Measurements from ENCODE around the gene SPACA4. TPM values are rescaled to one million over a fixed set of nuclear protein-coding genes. Genes with fewer than 3 reads are reported as not detected.

SPACA4 gene
- polyA plus RNA-seq, 2 of the 4 experiments (the other 2 are of a cell fraction) = 0.08 to 0.12 TPM

- TF ChIP-seq NFE2L2 (conservative IDR thresholded peaks at IDR 0.05; ENCODE audit: low read length) (no peak), EHF (CRISPR knock-in tag; IDR thresholded peaks at IDR 0.05) (no peak), POLR2A (IDR thresholded peaks at IDR 0.05; ENCODE audit: low read length) (peak; percentile 22; the same call in 1 of the 2 replicates)
- Histone ChIP-seq H3K4me2 (peak overlapping the region; percentile 94), H3K9me3 (no peaks in the 10 kb centered on the region), H3K4me1 (peaks cover 18% of the 10 kb centered on the region; the same call in 2 of the 3 replicates), H3K4me3 (peak overlapping the region; percentile 54), H3K27ac (peak overlapping the region; percentile 87 to 88)
- no peak for ATAC-seq
- CTCF ChIA-PET = interaction anchor here (0.8 to 2.6 kb wide), 22 partner anchors 13 to 324 kb away, joined by 3 to 39 read pairs (median 5); partner anchors contain the start of genes FUT2 and HSD17B14
- WGBS (ENCODE audit: missing lambda C conversion rate) = 13% methylated on average over 9 of the region's 10 CpGs
- POLR2A ChIA-PET = interaction anchor here (1.0 to 3.1 kb wide), 4 partner anchors 20 to 189 kb away, joined by 3 to 15 read pairs (median 4); no protein-coding TSS in a partner anchor
- FAIRE-seq = no peak
- no peak for DNase-seq (ENCODE audit: low read depth in 1 of 2, low spot score in 1 of 2)
Observed at GRCh38 chr19:48646722-48647216, 40.2 kb downstream of the SPACA4 start.

GRCh38 chr19:48648134-48648533 is 41.6 kb downstream of the SPACA4 start:
- POLR2A ChIA-PET = no interaction called here
- H3K9me3 ChIP-seq = no peaks in the 10 kb centered on the region
- CTCF ChIA-PET = interaction anchor here (0.6 to 1.7 kb wide), 9 partner anchors 10 to 140 kb away, joined by 3 to 7 read pairs (median 3); no protein-coding TSS in a partner anchor
- peaks cover 18% of the 10 kb centered on the region; the same call in 2 of the 3 replicates for H3K4me1 ChIP-seq
- no peak overlapping the region for H3K4me2 ChIP-seq
- no peak for FAIRE-seq
- no peak for ATAC-seq
- WGBS (ENCODE audit: missing lambda C conversion rate) = 65% methylated on average over 2 of the region's 2 CpGs
- H3K27ac ChIP-seq = no peak overlapping the region
- H3K4me3 ChIP-seq = no peak overlapping the region
- TF ChIP-seq KDM5A (IDR thresholded peaks at IDR 0.05) = no peak
- TF ChIP-seq CTCF (IDR thresholded peaks at IDR 0.05) = no peak
- TF ChIP-seq SREBF2 (IDR thresholded peaks at IDR 0.05) = no peak
- no peak for TF ChIP-seq ZFP36 (IDR thresholded peaks at IDR 0.05; ENCODE audit: borderline replicate concordance, partially characterized antibody)
- TF ChIP-seq HOXB13 (CRISPR knock-in tag; IDR thresholded peaks at IDR 0.05; ENCODE audit: low read depth) = no peak
- TF ChIP-seq ZC3H11A (IDR thresholded peaks at IDR 0.05) = no peak
- TF ChIP-seq TP53 (CRISPR knock-in tag; IDR thresholded peaks at IDR 0.05) = no peak
- TF ChIP-seq HOXB5 (CRISPR knock-in tag; IDR thresholded peaks at IDR 0.05) = no peak
- TF ChIP-seq NPAS2 (CRISPR knock-in tag; IDR thresholded peaks at IDR 0.05; ENCODE audit: borderline replicate concordance) = no peak
- no peak for TF ChIP-seq MAX (IDR thresholded peaks at IDR 0.05)
- no peak for TF ChIP-seq BCL3 (IDR thresholded peaks at IDR 0.05)
- no peak for TF ChIP-seq PBX3 (IDR thresholded peaks at IDR 0.05)
- no peak for TF ChIP-seq EHMT2 (IDR thresholded peaks at IDR 0.05; ENCODE audit: low read depth)
- no peak for TF ChIP-seq FOXS1 (CRISPR knock-in tag; IDR thresholded peaks at IDR 0.05)
- no peak for TF ChIP-seq HEYL (CRISPR knock-in tag; IDR thresholded peaks at IDR 0.05)
- DNase-seq (ENCODE audit: low read depth in 1 of 2, low spot score in 1 of 2) = no peak

- no peak overlapping the region for H3K4me2 ChIP-seq
- no peaks in the 10 kb centered on the region for H3K9me3 ChIP-seq
- ATAC-seq (no peak), FAIRE-seq (no peak), DNase-seq (ENCODE audit: low read depth in 1 of 2, low spot score in 1 of 2) (no peak)
- TF ChIP-seq RFX5 (IDR thresholded peaks at IDR 0.05) (no peak), SREBF2 (IDR thresholded peaks at IDR 0.05) (no peak), TFCP2L1 (CRISPR knock-in tag; IDR thresholded peaks at IDR 0.05) (no peak), CHD2 (IDR thresholded peaks at IDR 0.05; ENCODE audit: low read length, partially characterized antibody) (no peak), ZFP36 (IDR thresholded peaks at IDR 0.05; ENCODE audit: borderline replicate concordance, partially characterized antibody) (no peak)
- CTCF ChIA-PET = interaction anchor here (0.6 to 2.0 kb wide), 7 partner anchors 25 to 194 kb away, joined by 3 to 8 read pairs (median 4); no protein-coding TSS in a partner anchor
- 74% methylated on average over 12 of the region's 12 CpGs for WGBS (ENCODE audit: missing lambda C conversion rate)
- H3K4me1 ChIP-seq = peaks cover 5% of the 10 kb centered on the region; the same call in 2 of the 3 replicates
- POLR2A ChIA-PET = interaction anchor here (1.1 kb wide), 1 partner anchor 8 kb away, joined by 8 read pairs; no protein-coding TSS in a partner anchor
- no peak overlapping the region for H3K4me3 ChIP-seq
- H3K27ac ChIP-seq = no peak overlapping the region
Observed at GRCh38 chr19:48650974-48651682, 44.6 kb downstream of the SPACA4 start.

All from A549 (cell line).